ENCODE measurements around the gene USP31. TPM values are rescaled to one million over a fixed set of nuclear protein-coding genes. Genes with fewer than 3 reads are reported as not detected.
"Not testable (repeated sequence)": the region's sequence is repeated elsewhere in the genome, so short reads cannot be mapped to it uniquely, and the experiment has no call there.

Gene USP31
- total RNA-seq, 2 experiments from 2014 or later: 9.6 to 9.9 TPM

GRCh38 chr16:23107936-23108335 lies 41.3 kb downstream of the USP31 start:
- POLR2A ChIA-PET: no interaction called here

GRCh38 chr16:23107117-23107516 lies 42.1 kb downstream of the USP31 start:
- CTCF ChIA-PET: no interaction called here

More at GRCh38 chr16:23107936-23108335, 41.3 kb downstream of the USP31 start:
- CTCF ChIA-PET: no interaction called here

DNA sequence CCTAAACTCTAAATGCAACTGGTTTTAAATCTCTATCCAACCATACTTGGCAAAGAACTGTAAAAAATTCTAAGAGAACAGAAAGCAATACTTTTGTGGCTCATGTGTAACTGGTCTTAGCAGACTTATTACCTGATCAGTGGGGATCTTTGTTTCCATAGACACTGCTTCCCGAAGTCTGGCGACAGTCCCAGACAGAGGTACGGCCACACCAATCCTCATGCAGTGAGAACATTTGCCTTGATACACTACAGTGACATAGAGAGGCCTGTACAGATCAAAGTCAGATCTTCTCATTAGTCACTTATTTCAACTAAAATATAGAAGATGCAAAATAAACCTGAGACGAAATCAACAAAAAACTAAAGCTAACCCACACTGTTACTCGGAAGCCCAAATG lies 43.9 kb downstream of the USP31 start:
- ChIA-PET CTCF (no interaction called here), POLR2A (no interaction called here)

More at GRCh38 chr16:23107117-23107516, 42.1 kb downstream of the USP31 start:
- POLR2A ChIA-PET: no interaction called here

GRCh38 chr16:23104032-23104955 lies 45.0 kb downstream of the USP31 start:
- POLR2A ChIA-PET: no interaction called here
- CTCF ChIA-PET: no interaction called here

GRCh38 chr16:23103603-23104002 lies 45.6 kb downstream of the USP31 start:
- POLR2A ChIA-PET: no interaction called here
- CTCF ChIA-PET: no interaction called here

GRCh38 chr16:23101012-23101550 lies 48.2 kb downstream of the USP31 start:
- ChIA-PET CTCF (no interaction called here), POLR2A (interaction anchor here (0.5 kb wide), 1 partner anchor 230 kb away, joined by 3 read pairs; no protein-coding TSS in a partner anchor)

DNA sequence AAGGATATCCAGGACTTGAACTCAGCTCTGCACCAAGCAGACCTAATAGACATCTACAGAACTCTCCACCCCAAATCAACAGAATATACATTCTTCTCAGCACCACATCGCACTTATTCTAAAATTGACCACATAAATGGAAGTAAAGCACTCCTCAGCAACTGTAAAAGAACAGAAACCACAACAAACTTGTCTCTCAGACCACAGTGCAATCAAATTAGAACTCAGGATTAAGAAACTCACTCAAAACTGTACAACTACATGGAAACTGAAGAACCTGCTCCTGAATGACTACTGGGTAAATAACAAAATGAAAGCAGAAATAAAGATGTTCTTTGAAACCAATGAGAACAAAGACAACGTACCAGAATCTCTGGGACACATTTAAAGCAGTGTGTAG lies 52.8 kb downstream of the USP31 start:
- CTCF ChIA-PET, POLR2A ChIA-PET: not testable (repeated sequence)

- POLR2A ChIA-PET, CTCF ChIA-PET: not testable (repeated sequence)
Observed at GRCh38 chr16:23094136-23094535, 55.1 kb downstream of the USP31 start.

DNA sequence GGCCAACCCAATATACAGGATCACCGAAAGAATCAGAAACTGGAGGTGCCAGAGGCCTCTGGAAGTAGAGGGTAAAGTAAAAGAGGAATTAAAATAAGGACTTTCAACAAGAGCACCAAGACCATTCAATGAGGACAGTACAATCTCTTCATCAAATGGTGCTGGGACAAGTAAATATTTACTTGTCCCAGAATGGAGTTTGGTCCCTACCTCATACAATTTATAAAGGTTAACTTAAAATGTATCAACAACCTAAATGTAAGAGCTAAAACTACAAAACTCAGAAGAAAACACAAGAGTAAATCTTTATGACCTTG lies 56.5 kb downstream of the USP31 start:
- CTCF ChIA-PET: no interaction called here

GRCh38 chr16:23092072-23092800 lies 57.0 kb downstream of the USP31 start:
- POLR2A ChIA-PET: no interaction called here

More for the DNA sequence above, 56.5 kb downstream of the USP31 start:
- POLR2A ChIA-PET: no interaction called here

GRCh38 chr16:23089111-23089510 lies 60.1 kb downstream of the USP31 start:
- ChIA-PET CTCF (no interaction called here), POLR2A (no interaction called here)

More at GRCh38 chr16:23092072-23092800, 57.0 kb downstream of the USP31 start:
- CTCF ChIA-PET: no interaction called here

- ChIA-PET POLR2A (no interaction called here), CTCF (no interaction called here)
Observed at GRCh38 chr16:23088018-23088417, 61.2 kb downstream of the USP31 start.

DNA sequence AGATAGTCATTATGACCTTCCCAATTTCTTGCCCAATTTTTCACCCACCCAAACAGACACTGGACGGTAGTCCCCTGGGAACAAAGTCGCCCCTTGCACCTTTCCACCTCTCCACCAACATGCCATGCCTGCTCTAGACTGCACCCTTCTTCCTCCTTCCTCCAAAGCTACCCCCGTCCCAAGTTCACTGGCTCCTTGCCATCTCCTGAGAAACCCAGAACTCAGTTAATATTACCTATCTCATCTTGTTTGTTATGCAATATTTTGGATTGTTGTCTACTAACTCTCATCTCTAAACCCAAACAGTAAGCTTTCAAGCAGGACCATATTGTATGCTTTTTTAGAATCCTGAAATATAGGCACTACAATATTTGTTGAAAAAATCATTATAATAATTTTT lies 63.3 kb downstream of the USP31 start:
- POLR2A ChIA-PET: no interaction called here
- CTCF ChIA-PET: no interaction called here

- CTCF ChIA-PET: interaction anchor here (0.6 kb wide), 1 partner anchor 8 kb away, joined by 3 read pairs; no protein-coding TSS in a partner anchor
- POLR2A ChIA-PET: no interaction called here
Observed at GRCh38 chr16:23082161-23082788, 67.0 kb downstream of the USP31 start.

GRCh38 chr16:23081675-23082119 lies 67.6 kb downstream of the USP31 start:
- ChIA-PET CTCF (interaction anchor here (0.6 kb wide), 1 partner anchor 8 kb away, joined by 3 read pairs; no protein-coding TSS in a partner anchor), POLR2A (no interaction called here)

GRCh38 chr16:23080747-23081146 lies 68.5 kb downstream of the USP31 start:
- POLR2A ChIA-PET: no interaction called here
- CTCF ChIA-PET: no interaction called here

- POLR2A ChIA-PET: no interaction called here
- CTCF ChIA-PET: no interaction called here
Observed at GRCh38 chr16:23080329-23080728, 68.9 kb downstream of the USP31 start.

- CTCF ChIA-PET: no interaction called here
- POLR2A ChIA-PET: no interaction called here
Observed at GRCh38 chr16:23079675-23080301, 69.5 kb downstream of the USP31 start.

- ChIA-PET CTCF (no interaction called here), POLR2A (no interaction called here)
Observed at GRCh38 chr16:23074423-23074822, 74.8 kb downstream of the USP31 start.
